Activated T-cell treated with anti-CD3 and anti-CD28 coated beads, Interleukin-2, amount 50 U/mL, for 4 hours (primary cell): ENCODE results near the gene CYP24A1. TPM values are rescaled to one million over a fixed set of nuclear protein-coding genes. Genes with fewer than 3 reads are reported as not detected.
"Not testable (repeated sequence)": the region's sequence is repeated elsewhere in the genome, so short reads cannot be mapped to it uniquely, and the experiment has no call there.

ENCODE experiments used
- ATAC-seq, 2 donors: fragments of 200-7000 bp; cut with Tn5 transposase; one replicate each; pipeline ENCODE4 v1.10.0; 2021
- DNase-seq: peaks from one replicate; pipeline ENCODE4 v3.0.0-alpha.2; 2020
- H3K27me3 Mint-ChIP-seq: one replicate; pipeline ENCODE4 v1.8.0; 2021; ENCODE audit warnings: low read depth, mixed read lengths
- H3K36me3 Mint-ChIP-seq: one replicate; pipeline ENCODE4 v1.8.0; 2022; ENCODE audit warnings: mixed read lengths; ENCODE audit not compliant: insufficient read depth
- H3K4me1 Mint-ChIP-seq: one replicate; pipeline ENCODE4 v1.8.0; 2021; ENCODE audit warnings: low read depth, mixed read lengths
- H3K4me3 Mint-ChIP-seq: one replicate; pipeline ENCODE4 v1.8.0; 2021; ENCODE audit warnings: mild to moderate bottlenecking, moderate library complexity, mixed read lengths
- H3K9me3 Mint-ChIP-seq: one replicate; pipeline ENCODE4 v1.8.0; 2021; ENCODE audit warnings: mixed read lengths
- total RNA-seq, 3 donors: library from RNA; stranded (reverse); gene quantifications; one replicate each; pipeline ENCODE4 v1.2.1, GENCODE V29; 2021

Gene CYP24A1
- total RNA-seq, 3 donors from 2014 or later = not detected

DNA sequence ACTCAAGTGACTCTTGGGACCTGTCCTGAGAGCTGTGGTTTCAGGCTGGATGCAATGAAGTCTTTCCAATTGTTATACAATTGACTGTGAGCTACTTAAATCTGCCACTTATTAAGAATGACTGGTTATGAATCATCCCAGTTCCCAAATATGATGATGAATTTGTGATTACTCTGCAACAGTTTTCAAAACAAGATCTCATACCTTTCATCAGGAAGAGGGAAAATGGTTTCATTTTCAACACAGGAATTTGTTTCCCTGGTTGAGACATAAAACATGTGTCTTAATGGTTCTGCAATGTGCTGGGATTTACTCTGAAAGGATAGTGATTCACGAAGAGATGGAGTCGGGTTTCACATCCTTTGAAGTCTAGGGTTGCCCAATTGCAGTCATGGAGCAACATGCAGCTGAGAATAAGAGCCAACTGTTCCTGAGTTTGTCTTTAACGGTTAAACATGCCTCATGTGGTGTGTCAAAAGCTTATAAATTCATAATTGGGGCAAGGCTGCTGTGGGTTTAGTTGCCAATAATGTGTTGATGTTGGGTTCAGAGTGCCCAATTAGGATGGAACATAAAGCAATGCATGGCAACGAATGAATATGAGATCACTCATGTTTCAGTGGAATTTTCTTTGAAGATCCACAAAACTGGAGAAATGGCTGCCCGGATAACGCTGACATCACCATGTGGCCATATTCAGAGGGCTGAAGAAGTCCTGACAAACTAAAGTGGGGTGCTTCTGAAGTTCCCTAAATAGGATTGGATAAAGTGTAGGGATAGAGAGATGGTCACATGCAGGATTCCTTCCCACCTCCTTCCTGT, 41.0 kb downstream of the CYP24A1 start:
- Mint-ChIP-seq H3K27me3 (peaks cover 6% of the 10 kb centered on the region), H3K9me3 (peaks cover 8% of the 10 kb centered on the region), H3K4me1 (no peaks in the 10 kb centered on the region), H3K36me3 (no peaks in the 10 kb centered on the region), H3K4me3 (no peak overlapping the region)
- ATAC-seq (no peak), DNase-seq (no peak)

DNA sequence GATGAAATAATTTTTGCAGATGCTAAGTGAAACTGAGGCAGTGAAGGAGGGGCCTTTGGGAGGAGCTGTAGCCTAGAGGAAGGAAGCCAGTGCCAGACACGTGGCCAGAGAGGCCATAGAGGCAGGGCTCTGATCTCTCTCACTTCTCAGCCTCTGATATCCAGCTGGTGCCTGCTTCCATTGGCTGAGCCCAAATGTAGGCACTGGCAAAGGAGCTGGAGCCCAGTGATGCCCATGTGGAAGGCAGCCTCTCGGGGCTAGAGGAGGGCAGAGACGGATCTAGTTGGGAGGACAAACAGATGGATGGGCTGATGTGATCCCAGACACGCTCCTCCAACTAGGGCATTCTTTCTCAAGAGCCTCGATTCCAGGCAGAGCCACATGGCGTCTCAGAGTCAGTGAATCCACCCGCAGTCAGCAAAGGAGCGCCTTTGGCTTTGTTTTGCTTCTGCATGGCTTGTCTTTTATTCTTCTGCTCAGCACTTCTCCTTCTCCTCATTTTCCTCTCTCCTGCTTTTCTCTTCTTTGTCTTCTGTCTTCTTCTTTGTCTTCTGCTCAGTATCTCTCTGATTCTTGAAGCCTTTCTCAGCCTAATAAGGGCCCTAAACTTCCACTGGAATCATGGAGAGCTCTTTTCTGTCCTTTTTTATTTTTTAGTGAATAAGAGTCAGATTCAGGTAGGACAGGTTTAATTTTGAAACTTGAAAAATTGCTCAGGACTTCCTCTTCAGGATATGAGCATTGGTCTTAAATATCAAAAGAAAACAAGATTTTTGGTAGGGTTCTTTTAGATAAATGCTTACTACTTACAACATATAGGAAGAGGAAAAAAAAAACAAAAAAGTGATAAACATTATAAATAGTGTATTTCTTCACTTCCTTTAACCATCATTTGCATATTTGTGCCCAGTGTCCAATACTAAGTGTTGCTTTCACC, 41.8 kb downstream of the CYP24A1 start:
- no peak overlapping the region for H3K4me3 Mint-ChIP-seq
- no peak for ATAC-seq

DNA sequence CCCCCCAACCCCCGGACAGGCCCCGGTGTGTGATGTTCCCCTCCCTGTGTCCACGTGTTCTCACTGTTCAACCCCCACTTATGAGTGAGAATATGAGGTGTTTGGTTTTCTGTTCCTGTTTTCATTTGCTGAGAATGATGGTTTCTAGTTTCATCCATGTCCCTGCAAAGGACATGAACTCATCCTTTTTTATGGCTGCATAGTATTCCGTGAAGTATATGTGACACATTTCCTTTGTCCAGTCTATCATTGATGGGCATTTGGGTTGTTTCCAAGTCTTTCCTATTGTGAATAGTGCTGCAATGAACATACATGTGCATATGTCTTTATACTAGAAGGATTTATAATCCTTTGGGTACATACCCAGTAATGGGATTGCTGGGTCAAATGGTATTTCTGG, 42.7 kb downstream of the CYP24A1 start:
- not testable (repeated sequence) for DNase-seq, H3K4me3 Mint-ChIP-seq, H3K27me3 Mint-ChIP-seq, H3K4me1 Mint-ChIP-seq, H3K9me3 Mint-ChIP-seq, ATAC-seq, H3K36me3 Mint-ChIP-seq

More for the DNA sequence above, 41.8 kb downstream of the CYP24A1 start:
- H3K36me3 Mint-ChIP-seq = no peaks in the 10 kb centered on the region
- H3K9me3 Mint-ChIP-seq = peaks cover 8% of the 10 kb centered on the region
- H3K27me3 Mint-ChIP-seq = peaks cover 6% of the 10 kb centered on the region
- no peaks in the 10 kb centered on the region for H3K4me1 Mint-ChIP-seq
- no peak for DNase-seq

DNA sequence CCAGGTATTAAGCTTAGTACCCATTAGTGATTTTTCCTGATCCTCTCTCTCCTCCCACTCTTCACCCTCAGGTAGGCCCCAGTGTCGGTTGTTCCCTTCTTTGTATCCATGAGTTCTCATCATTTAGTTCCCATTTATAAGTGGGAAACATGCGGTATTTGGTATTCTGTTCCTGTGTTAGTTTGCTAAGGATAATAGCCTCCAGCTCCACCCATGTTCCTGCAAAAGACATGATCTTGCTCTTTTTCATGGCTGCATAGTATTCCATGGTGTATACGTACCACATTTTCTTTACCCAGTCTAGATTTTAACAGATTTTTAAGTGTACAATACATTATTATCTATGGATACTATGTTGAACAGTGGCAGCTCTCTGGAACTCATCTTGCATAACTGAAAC, 44.4 kb downstream of the CYP24A1 start:
- no peak for ATAC-seq
- peaks cover 6% of the 10 kb centered on the region for H3K27me3 Mint-ChIP-seq
- peaks cover 8% of the 10 kb centered on the region for H3K9me3 Mint-ChIP-seq
- no peak for DNase-seq
- no peaks in the 10 kb centered on the region for H3K4me1 Mint-ChIP-seq
- no peak overlapping the region for H3K4me3 Mint-ChIP-seq
- H3K36me3 Mint-ChIP-seq = no peaks in the 10 kb centered on the region

DNA sequence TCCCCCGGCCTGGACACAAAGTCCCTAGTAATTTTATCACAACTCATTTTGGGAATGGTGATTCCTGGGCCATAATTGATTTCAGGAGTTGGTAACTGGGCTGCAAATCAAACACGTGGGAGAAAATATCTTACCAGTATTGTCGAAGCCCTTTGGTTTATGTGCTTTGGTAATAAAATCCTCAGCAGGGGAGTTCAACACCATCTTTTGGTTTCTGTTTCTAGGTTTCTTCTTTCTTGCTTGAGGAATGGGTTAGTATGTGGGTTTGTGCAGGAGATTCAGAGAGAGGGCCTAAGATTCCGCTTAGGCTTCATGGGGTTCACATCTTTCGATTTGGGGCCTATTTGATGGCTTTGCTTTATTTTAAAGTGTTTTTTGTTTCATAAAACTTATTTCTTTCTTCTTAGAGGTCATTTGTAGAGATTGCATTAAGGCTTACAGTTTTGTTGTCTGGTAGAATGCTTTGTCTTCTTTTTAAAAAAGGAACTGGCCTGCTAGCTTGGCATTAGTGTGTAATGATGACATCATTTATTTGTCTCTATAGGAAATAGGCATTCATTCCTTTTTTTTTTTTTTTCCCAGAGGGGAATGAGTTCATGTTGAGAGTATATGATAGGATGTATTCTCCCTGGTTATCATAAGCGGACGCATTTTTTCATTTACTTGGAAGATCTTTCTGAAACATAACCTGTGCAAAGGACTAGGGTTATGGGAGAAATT, 45.8 kb downstream of the CYP24A1 start:
- peaks cover 8% of the 10 kb centered on the region for H3K9me3 Mint-ChIP-seq

DNA sequence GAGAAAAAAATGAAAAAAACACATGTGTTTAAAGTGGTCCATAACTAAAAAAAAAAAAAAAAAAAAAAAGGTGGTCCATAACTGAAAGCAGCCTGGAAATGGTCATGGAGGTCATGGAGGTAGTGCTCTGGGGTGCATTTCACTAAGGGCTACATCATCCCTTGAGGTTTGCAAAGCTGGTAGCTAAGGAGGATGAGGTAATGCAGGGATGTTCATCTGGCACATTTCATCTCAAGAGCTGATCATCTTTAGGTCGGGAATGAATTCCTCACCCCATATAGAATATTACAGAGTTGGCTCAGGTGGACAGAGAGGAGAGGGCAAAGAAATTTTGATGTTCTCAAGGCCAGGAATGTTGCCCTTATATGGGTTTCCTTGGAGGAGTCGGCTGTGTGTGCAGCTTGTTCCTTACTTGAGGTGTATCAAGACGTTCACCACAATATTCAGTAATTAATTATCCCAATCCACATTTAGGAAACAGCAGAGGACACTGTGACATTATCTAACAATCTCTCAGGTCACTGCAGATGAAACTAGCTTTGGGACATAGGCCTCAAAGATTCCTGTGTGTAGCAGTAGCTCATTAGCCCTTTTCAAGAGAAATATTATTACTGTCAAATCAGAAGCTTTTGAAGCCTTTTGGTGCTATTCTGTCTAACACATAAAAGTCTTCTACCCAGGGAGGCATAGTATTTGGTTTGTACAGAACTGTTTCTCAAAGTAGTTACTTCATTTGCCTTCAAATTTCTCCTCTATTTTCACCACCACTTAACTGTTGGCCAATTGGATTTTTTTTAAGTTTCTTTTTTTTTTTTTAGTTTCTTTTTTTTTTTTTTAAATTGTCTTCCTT, 46.8 kb downstream of the CYP24A1 start:
- DNase-seq (no peak), ATAC-seq (no peak)
- Mint-ChIP-seq H3K4me3 (no peak overlapping the region), H3K4me1 (no peaks in the 10 kb centered on the region), H3K9me3 (peaks cover 8% of the 10 kb centered on the region), H3K36me3 (no peaks in the 10 kb centered on the region), H3K27me3 (peaks cover 6% of the 10 kb centered on the region)

More for the DNA sequence above, 45.8 kb downstream of the CYP24A1 start:
- Mint-ChIP-seq H3K4me1 (no peaks in the 10 kb centered on the region), H3K36me3 (no peaks in the 10 kb centered on the region), H3K27me3 (peaks cover 6% of the 10 kb centered on the region), H3K4me3 (no peak overlapping the region)
- ATAC-seq = no peak
- DNase-seq = no peak

DNA sequence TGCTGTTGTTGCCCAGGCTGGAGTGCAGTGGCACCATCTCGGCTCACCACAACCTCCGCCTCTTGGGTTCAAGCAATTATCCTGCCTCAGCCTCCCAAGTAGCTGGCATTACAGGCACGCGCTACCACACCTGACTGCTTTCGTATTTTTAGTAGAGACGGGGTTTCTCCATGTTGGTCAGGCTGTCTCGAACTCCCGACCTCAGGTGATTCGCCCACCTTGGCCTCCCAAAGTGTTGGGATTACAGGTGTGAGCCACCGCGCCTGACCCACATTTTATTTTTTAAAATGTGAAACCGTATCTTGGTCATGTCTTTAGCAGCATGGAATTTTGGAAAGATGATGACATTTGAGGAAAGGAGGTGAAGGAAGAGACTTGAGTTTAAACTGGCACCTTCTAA, 47.5 kb downstream of the CYP24A1 start:
- H3K27me3 Mint-ChIP-seq, H3K9me3 Mint-ChIP-seq, H3K36me3 Mint-ChIP-seq, H3K4me1 Mint-ChIP-seq, DNase-seq, H3K4me3 Mint-ChIP-seq, ATAC-seq: not testable (repeated sequence)

DNA sequence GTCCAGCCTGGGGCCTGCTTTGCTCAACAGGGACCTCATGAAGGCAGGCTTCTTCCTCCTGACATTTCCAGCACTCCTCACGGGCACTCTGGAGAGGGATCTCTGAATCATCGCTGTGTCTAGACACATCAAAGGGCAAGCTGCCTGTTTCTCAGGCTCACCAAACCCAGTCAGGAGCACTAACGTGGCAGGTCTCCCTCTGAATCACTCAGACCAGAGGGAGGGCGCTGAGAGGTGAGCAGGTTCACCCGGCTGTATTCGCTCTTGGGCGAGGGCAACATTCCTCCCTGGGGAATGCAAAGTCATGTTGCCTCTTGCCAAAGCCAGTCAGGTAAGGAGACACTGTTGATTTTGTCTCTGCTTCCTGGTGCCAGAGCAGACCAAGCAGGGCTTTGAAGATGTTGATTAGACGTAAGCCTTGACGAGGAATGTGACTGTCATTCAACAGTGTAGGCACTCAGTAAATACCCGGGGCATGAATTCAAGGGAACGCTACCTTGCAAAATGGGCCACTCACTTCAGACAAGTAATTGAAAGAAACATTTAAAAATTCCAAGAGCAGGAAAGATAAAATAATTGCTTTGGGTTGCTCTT, 50.1 kb downstream of the CYP24A1 start:
- Mint-ChIP-seq H3K4me1 (no peaks in the 10 kb centered on the region), H3K4me3 (no peak overlapping the region), H3K36me3 (no peaks in the 10 kb centered on the region), H3K9me3 (no peaks in the 10 kb centered on the region), H3K27me3 (no peaks in the 10 kb centered on the region)
- no peak for DNase-seq
- no peak for ATAC-seq

DNA sequence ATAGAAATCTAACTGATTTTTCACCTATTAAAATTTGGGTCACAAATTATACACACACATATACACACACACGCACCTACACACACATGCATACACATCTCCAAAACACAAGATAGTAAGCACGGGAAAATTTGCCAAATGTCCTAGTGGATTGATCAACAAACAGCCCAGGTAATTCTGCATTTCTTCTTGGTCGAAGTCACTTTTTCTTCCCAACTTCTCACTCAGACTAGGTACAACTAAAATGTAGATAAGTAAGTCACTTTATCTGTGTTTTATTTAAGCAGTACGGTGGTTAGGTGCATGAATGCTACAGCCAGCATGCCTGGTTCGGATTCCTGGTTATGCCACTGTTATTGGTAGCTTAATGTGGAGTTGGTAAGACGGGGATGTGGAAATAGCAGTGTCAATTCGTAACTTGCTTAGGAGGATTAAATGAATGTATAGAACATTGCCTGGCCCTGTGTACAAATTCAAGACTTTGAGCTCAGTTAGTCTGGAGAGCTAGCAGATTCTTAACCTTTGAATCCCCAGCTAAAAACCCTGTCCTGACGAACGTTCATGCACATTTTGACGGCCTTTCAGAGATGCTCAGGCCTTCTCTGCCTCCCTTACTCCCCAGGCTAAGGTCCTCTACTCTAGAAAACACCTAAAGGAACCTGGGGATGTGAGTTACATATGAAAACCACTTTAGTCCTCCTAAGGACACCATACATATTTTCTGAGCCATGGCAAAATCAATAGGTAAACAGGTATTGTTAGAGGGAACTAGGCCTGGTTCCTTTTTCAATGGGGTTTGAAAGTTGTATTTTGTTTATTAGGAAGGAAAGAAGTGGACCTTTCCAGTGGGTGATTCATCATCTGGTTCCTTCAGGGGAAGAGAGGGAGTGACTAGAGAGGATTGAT, 50.9 kb downstream of the CYP24A1 start:
- Mint-ChIP-seq H3K27me3 (no peaks in the 10 kb centered on the region), H3K36me3 (no peaks in the 10 kb centered on the region), H3K4me1 (no peaks in the 10 kb centered on the region), H3K9me3 (no peaks in the 10 kb centered on the region), H3K4me3 (no peak overlapping the region)
- DNase-seq = no peak
- no peak for ATAC-seq

DNA sequence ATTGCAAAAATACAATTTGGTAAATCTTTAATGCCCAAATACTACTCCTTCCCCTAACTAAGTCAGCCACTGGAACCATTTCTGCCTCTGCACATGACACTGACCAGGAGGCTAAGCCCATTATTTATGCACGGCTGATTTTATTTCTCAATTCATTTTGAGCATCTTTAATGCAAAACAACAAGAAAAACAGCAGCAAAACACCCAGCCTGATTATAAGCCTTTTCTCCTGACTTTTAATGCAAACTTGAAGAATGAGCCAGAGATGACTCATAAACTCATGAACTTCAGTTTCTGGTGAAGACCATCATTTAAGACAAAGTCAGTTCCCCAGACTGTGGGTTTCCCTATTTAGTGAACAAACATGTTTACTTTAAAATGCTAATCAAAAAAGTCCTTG, 51.6 kb downstream of the CYP24A1 start:
- Mint-ChIP-seq H3K9me3 (no peaks in the 10 kb centered on the region), H3K36me3 (no peaks in the 10 kb centered on the region), H3K4me3 (no peak overlapping the region), H3K4me1 (no peaks in the 10 kb centered on the region), H3K27me3 (no peaks in the 10 kb centered on the region)
- no peak for ATAC-seq
- DNase-seq = no peak

DNA sequence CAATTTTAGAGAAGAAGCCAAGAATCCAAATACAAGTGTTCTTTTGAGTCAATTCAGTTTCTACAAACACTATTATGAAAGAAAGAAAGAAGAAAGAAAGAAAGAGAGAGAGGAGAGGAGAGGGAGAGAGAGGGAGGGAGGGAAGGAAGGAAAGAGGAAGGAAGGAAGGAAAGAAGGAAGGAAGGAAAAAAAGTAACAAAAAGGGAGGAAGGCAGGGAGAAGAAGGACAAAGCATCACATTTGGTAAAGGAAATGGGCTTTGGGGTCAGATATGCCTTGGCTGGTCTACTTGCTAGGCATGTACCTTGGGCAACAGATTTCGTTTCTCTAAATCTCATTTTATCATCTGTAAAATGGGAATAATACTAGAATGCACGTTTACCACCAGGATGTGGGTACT, 54.0 kb downstream of the CYP24A1 start:
- Mint-ChIP-seq H3K4me3 (no peak overlapping the region), H3K36me3 (no peaks in the 10 kb centered on the region), H3K4me1 (no peaks in the 10 kb centered on the region), H3K9me3 (no peaks in the 10 kb centered on the region), H3K27me3 (no peaks in the 10 kb centered on the region)
- ATAC-seq = no peak
- no peak for DNase-seq

DNA sequence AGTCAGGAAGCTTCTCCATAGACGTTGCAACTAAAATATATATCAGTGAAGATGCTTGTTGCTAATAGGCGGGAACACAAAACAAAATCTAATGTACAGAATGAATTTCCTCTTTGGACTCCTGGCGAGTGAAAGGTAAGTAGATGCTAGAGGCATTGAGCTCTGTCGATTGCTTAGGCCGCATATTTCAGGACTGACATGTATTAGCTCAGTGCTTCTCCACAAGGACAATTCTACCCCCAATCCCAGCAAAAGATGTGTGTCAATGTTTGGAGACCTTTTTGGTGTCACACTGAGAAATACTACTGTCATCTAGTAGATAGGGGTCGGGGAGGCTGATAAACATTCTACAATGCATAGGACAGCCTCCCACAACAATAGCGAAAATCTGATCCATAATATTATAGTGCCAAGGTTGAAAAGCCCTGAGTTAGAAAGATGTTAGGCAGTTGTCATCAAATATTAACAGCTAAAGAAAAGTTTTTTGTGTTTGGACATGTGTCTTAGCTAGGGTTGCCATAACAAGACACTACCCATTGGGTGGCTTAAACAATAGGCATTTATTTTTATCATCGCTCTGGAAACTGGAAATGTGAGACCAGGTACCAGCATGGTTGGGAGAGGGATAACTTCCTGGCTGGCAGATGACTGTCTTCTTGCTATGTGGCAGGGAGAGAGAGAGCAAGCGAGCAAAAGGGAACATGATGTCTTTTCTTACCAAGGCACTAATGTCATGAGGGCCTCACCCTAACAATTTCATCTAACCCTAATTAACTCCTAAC, 55.4 kb downstream of the CYP24A1 start:
- no peaks in the 10 kb centered on the region for H3K36me3 Mint-ChIP-seq
- H3K9me3 Mint-ChIP-seq = no peaks in the 10 kb centered on the region
- H3K4me1 Mint-ChIP-seq = no peaks in the 10 kb centered on the region
- ATAC-seq (no peak), DNase-seq (no peak)
- no peak overlapping the region for H3K4me3 Mint-ChIP-seq
- peaks cover 9% of the 10 kb centered on the region for H3K27me3 Mint-ChIP-seq
